Gastrocnemius medialis (tissue), 4 donors: ENCODE measurements around the gene GSK3B. TPM values are rescaled to one million over a fixed set of nuclear protein-coding genes. Genes with fewer than 3 reads are reported as not detected.

Source experiments
- ATAC-seq, 2 donors: fragments of 150-250 bp; one replicate each; pipeline ENCODE4 v1.9.1; 2016
- DNase-seq, 2 donors: peaks; one replicate each; pipeline ENCODE4 v3.0.0-alpha.2; 2019
- H3K27ac ChIP-seq, 4 donors: fragments of 200-600 bp; sonication (generic); 1 replicate in 1 of 4; 2 replicates in 3 of 4; pipeline ENCODE4 v1.5.1; 2016 to 2018; ENCODE audit warnings: mild to moderate bottlenecking in 2 of 4, moderate library complexity in 1 of 4
- H3K27me3 ChIP-seq, 3 donors: fragments of 200-600 bp; sonication (generic) in 2 of 3; 1 replicate in 1 of 3; 2 replicates in 2 of 3; pipeline versions ENCODE4 v1.5.1 to v1.6.0; 2016 to 2019; ENCODE audit warnings: mild to moderate bottlenecking in 1 of 3, moderate library complexity in 1 of 3
- H3K36me3 ChIP-seq, 2 donors: fragments of 200-600 bp; sonication (generic) in 1 of 2; one replicate each; pipeline ENCODE4 v1.5.1; 2017 to 2018
- H3K4me1 ChIP-seq, 2 donors: fragments of 200-600 bp; sonication (generic) in 1 of 2; one replicate each; pipeline ENCODE4 v1.5.1; 2016 to 2017; ENCODE audit warnings: mild to moderate bottlenecking in 2 of 2
- H3K4me3 ChIP-seq, 4 donors: fragments of 200-600 bp; sonication (generic) in 3 of 4; 1 replicate in 1 of 4; 2 replicates in 3 of 4; pipeline ENCODE4 v1.5.1; 2016 to 2019; ENCODE audit warnings: mild to moderate bottlenecking in 2 of 4
- H3K9me3 ChIP-seq, 3 donors: fragments of 200-600 bp; sonication (generic) in 2 of 3; 1 replicate in 1 of 3; 2 replicates in 2 of 3; pipeline ENCODE4 v1.5.1; 2016 to 2019
- POLR2A ChIP-seq, 2 donors: fragments of 450-650 bp; IDR thresholded peaks; one replicate each; pipeline ENCODE4 v1.6.1; 2017; ENCODE audit warnings: antibody characterized with exemption in 2 of 2, mild to moderate bottlenecking in 2 of 2, moderate library complexity in 2 of 2
- in situ Hi-C, 4 donors: fragments of 200-750 bp; cut with MboI; loops; one replicate each; pipeline versions ENCODE4 v1.15.0 to v1.8.0; 2017; ENCODE audit warnings: low sequenced_read_pairs in 4 of 4
- intact Hi-C: fragments of 100-400 bp; cut with DNase I; formaldehyde crosslinking; loops from one replicate; pipeline ENCODE4 v1.15.1; 2023; ENCODE audit warnings: low total_unique reads
- total RNA-seq, 4 donors: library from RNA; depleted of rRNA; stranded (reverse); fragments of >200 nt; gene quantifications; one replicate each; pipeline versions ENCODE4 v1.1.0 to v1.2.3, GENCODE V29; 2016
- TF ChIP-seq, protein P1 (sequence below), 5 experiments: fragments of 450-650 bp in 3 of 5; fragments of 200-600 bp in 2 of 5; sonication (generic) in 2 of 5; IDR thresholded peaks in 4 of 5; conservative IDR thresholded peaks in 1 of 5; 1 replicate in 4 of 5; 2 replicates in 1 of 5; pipeline ENCODE4 v1.5.1; 2016 to 2019; ENCODE audit warnings: antibody characterized with exemption in 5 of 5, mild to moderate bottlenecking in 3 of 5, moderate library complexity in 3 of 5

Gene GSK3B
- total RNA-seq, 4 donors from 2014 or later = 30.7 to 47.4 (median 35.4) TPM

DNA sequence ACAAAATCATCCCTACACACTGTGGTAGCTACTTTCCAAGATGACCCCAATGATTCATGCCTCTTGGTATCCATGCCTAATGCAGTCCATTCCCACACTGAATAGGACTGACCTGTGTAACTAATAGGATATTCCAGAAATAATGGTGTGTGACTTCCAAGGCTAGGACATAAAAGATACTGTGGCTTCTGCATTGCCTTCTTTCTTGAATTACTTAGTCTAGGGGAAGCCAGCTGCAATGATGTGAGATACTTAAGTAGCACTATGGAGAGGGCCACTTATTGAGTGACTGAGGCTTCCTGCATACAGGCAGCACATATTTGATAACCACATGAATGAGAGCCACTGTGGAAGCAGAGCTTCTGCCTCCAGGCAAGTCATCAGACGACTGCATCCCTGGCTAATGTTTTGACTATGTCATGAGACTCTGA is 262.3 kb downstream of the GSK3B start:
- no peak for DNase-seq
- Histone ChIP-seq H3K4me1 (peaks cover 8 to 20% of the 10 kb centered on the region in 2 donors), H3K27me3 (no peaks in the 10 kb centered on the region), H3K9me3 (no peaks in the 10 kb centered on the region), H3K36me3 (peaks cover 0 to 4% of the 10 kb centered on the region in 2 donors), H3K4me3 (no peak overlapping the region), H3K27ac (no peak overlapping the region)
- TF ChIP-seq, protein P1, sequence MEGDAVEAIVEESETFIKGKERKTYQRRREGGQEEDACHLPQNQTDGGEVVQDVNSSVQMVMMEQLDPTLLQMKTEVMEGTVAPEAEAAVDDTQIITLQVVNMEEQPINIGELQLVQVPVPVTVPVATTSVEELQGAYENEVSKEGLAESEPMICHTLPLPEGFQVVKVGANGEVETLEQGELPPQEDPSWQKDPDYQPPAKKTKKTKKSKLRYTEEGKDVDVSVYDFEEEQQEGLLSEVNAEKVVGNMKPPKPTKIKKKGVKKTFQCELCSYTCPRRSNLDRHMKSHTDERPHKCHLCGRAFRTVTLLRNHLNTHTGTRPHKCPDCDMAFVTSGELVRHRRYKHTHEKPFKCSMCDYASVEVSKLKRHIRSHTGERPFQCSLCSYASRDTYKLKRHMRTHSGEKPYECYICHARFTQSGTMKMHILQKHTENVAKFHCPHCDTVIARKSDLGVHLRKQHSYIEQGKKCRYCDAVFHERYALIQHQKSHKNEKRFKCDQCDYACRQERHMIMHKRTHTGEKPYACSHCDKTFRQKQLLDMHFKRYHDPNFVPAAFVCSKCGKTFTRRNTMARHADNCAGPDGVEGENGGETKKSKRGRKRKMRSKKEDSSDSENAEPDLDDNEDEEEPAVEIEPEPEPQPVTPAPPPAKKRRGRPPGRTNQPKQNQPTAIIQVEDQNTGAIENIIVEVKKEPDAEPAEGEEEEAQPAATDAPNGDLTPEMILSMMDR (IDR thresholded peaks at IDR 0.05 in 4 of 5, conservative IDR thresholded peaks at IDR 0.05 in 1 of 5) = no peak
- TF ChIP-seq POLR2A (IDR thresholded peaks at IDR 0.05) = no peak
- intact Hi-C loops (no loop called here), in situ Hi-C loops (no loop called here)
- ATAC-seq = no peak

DNA sequence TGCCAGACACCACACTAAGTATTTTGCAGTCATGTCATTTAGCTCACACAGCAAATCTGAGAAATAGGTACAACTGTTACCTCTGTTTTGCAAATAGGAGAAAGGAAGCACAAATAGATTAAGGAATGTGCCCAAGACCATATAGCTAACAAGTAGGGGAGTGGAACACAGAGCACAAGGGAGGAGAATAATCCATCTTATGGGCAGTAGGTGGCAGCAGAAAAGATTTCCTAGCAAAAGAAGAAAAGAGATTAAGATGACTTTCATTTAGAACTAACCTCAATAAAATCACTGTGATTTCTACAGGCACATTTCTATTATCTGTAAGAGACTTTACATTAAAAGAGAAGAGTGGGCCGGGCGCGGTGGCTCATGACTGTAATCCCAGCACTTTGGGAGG is 263.2 kb downstream of the GSK3B start:
- Histone ChIP-seq H3K36me3 (no peaks in the 10 kb centered on the region), H3K9me3 (no peaks in the 10 kb centered on the region), H3K27me3 (no peaks in the 10 kb centered on the region), H3K4me1 (peaks cover 8 to 24% of the 10 kb centered on the region in 2 donors), H3K4me3 (no peak overlapping the region), H3K27ac (no peak overlapping the region)
- in situ Hi-C loops (no loop called here), intact Hi-C loops (no loop called here)
- no peak for DNase-seq
- no peak for ATAC-seq
- TF ChIP-seq, protein P1 (IDR thresholded peaks at IDR 0.05 in 4 of 5, conservative IDR thresholded peaks at IDR 0.05 in 1 of 5) = no peak
- TF ChIP-seq POLR2A (IDR thresholded peaks at IDR 0.05) = no peak

DNA sequence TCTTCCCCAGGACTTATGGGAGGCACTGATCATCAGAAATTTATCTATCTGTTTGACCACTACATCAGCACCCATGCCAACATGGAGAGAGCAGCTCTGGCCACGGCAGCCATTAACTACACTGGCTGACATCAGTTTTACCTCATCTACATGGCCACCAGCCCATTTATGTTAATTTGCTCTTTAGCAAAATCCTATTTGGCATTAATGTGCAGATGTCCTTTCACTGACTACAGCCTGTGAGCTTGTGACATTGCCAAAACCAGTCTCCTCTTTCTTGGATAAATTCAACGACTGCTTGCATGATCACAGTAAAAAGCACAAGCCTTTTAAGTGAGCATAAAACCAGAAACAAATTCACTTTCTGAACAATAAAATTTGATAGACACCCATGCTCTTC is 264.8 kb downstream of the GSK3B start:
- in situ Hi-C loops = no loop called here
- intact Hi-C loops = no loop called here

DNA sequence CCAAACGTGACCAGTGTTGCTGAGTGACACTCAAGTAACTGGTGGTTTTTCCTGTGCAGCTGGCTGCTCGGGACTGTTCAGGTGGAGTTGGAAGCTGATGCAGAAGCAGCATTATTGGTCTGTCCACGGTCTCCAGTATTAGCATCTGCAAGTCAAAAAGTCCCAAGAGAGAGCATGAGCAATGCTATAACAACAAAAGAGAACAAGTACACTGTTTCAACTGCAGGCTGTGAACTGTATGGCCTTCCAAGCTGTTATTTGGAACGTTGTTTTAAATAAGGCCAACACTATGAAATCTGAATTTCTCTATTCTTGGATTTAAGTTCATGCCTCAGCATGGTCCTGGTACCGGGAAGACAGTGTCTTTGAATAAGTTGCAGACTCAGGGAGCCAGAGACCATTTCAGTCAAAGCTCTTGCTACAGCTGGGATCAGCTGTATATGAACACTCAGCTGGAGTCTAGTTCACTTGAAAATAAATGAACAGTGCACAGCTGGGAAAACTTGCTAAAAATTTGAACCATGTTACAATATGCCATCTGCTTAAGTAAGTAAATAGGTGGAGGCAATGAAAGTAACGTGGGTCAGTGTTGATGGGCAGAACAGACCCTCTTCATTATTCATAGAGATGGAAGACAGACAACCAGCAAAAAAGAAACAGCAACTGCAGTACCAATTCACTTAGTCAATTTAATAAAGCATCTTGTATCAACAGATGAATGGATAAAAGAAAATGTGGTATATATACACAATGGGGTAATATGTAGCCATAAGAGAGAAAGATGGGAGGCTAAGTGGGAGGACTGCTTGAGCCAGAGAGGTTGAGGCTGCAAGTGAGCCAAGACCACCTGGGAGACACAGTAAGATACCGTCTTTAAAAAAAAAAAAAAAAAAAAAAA is 267.3 kb downstream of the GSK3B start:
- no peaks in the 10 kb centered on the region for H3K27me3 ChIP-seq
- intact Hi-C loops = no loop called here
- ATAC-seq (no peak), DNase-seq (no peak)
- H3K4me3 ChIP-seq = no peak overlapping the region
- H3K9me3 ChIP-seq = no peaks in the 10 kb centered on the region
- no peak overlapping the region for H3K27ac ChIP-seq
- H3K36me3 ChIP-seq = no peaks in the 10 kb centered on the region
- in situ Hi-C loops = no loop called here
- H3K4me1 ChIP-seq = peaks cover 8 to 24% of the 10 kb centered on the region in 2 donors
- TF ChIP-seq, protein P1 (IDR thresholded peaks at IDR 0.05 in 4 of 5, conservative IDR thresholded peaks at IDR 0.05 in 1 of 5) = no peak
- no peak for TF ChIP-seq POLR2A (IDR thresholded peaks at IDR 0.05)

More for the DNA sequence above, 264.8 kb downstream of the GSK3B start:
- DNase-seq = no peak
- H3K4me3 ChIP-seq = no peak overlapping the region
- TF ChIP-seq, protein P1 (IDR thresholded peaks at IDR 0.05 in 4 of 5, conservative IDR thresholded peaks at IDR 0.05 in 1 of 5) = no peak
- TF ChIP-seq POLR2A (IDR thresholded peaks at IDR 0.05) = no peak
- no peaks in the 10 kb centered on the region for H3K27me3 ChIP-seq
- ATAC-seq = no peak
- H3K4me1 ChIP-seq = peaks cover 8 to 24% of the 10 kb centered on the region in 2 donors
- no peak overlapping the region for H3K27ac ChIP-seq
- H3K9me3 ChIP-seq = no peaks in the 10 kb centered on the region
- H3K36me3 ChIP-seq = no peaks in the 10 kb centered on the region
